Endothelial cell of umbilical vein (primary cell): ENCODE measurements around the gene ZNF528.

Experiments used
- EZH2 ChIP-seq: IDR thresholded peaks from 2 replicates; pipeline ENCODE4 v1.6.1; 2012; ENCODE audit warnings: borderline replicate concordance, low read depth, mild to moderate bottlenecking, moderate library complexity, low read length, inconsistent platforms; ENCODE audit not compliant: severe bottlenecking
- JUN ChIP-seq: IDR thresholded peaks from 2 replicates; pipeline ENCODE4 v1.6.1; 2011; ENCODE audit warnings: borderline replicate concordance, low read depth; ENCODE audit not compliant: insufficient read length, insufficient read depth
- POLR2A ChIP-seq: IDR thresholded peaks from 2 replicates; pipeline ENCODE4 v1.6.1; 2012; ENCODE audit warnings: low read depth, mild to moderate bottlenecking, control low read depth, low read length
- POLR2AphosphoS5 ChIP-seq: IDR thresholded peaks from 2 replicates; pipeline ENCODE4 v1.6.1; 2012; ENCODE audit warnings: low read depth, mild to moderate bottlenecking, control low read depth, low read length, moderate library complexity; ENCODE audit not compliant: insufficient read depth
- TF ChIP-seq, protein P1 (sequence below), 2 donors: IDR thresholded peaks; 1 replicate in 1 of 2; 2 replicates in 1 of 2; pipeline ENCODE4 v1.5.1; 2011; ENCODE audit warnings: low read length in 2 of 2, mild to moderate bottlenecking in 2 of 2, moderate library complexity in 2 of 2, control low read depth in 1 of 2, inconsistent platforms in 1 of 2, low read depth in 1 of 2; ENCODE audit not compliant: insufficient read depth in 1 of 2; ENCODE audit errors: extremely low read depth in 1 of 2

DNA sequence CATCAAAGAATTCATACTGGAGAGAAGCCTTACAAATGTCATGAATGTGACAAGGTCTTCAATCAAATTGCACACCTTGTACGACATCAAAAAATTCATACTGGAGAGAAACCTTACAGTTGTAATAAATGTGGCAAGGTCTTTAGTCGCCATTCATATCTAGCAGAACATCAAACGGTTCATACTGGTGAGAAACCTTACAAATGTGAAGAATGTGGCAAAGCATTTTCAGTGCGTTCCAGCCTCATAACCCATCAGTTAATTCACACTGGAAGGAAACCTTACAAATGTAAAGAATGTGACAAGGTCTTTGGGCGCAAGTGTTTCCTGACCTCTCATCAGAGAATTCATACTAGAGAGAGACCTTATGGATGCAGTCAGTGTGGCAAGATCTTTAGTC lies 18.1 kb downstream of the ZNF528 start:
- TF ChIP-seq, protein P1, sequence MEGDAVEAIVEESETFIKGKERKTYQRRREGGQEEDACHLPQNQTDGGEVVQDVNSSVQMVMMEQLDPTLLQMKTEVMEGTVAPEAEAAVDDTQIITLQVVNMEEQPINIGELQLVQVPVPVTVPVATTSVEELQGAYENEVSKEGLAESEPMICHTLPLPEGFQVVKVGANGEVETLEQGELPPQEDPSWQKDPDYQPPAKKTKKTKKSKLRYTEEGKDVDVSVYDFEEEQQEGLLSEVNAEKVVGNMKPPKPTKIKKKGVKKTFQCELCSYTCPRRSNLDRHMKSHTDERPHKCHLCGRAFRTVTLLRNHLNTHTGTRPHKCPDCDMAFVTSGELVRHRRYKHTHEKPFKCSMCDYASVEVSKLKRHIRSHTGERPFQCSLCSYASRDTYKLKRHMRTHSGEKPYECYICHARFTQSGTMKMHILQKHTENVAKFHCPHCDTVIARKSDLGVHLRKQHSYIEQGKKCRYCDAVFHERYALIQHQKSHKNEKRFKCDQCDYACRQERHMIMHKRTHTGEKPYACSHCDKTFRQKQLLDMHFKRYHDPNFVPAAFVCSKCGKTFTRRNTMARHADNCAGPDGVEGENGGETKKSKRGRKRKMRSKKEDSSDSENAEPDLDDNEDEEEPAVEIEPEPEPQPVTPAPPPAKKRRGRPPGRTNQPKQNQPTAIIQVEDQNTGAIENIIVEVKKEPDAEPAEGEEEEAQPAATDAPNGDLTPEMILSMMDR (IDR thresholded peaks at IDR 0.05; ENCODE audit: extremely low read depth in 1 of 2, insufficient read depth in 1 of 2, low read depth in 1 of 2, low read length in 2 of 2) = no peak
- TF ChIP-seq JUN = no peak
- TF ChIP-seq POLR2A = no peak
- TF ChIP-seq EZH2 = no peak
- TF ChIP-seq POLR2AphosphoS5 = no peak
